ENCODE results near the gene CRY2. TPM values are rescaled to one million over a fixed set of nuclear protein-coding genes. Genes with fewer than 3 reads are reported as not detected.

Gene CRY2
- total RNA-seq, 1 donor from 2014 or later = 54.2 TPM

- Histone ChIP-seq H3K4me3 (no peak overlapping the region), H3K36me3 (no peaks in the 10 kb centered on the region), H3K27ac (no peak overlapping the region), H3K9me3 (no peaks in the 10 kb centered on the region), H3K27me3 (no peaks in the 10 kb centered on the region), H3K4me1 (peaks cover 35% of the 10 kb centered on the region)
- intact Hi-C loops (cut with DNase I) = no loop called here
- no peak for TF ChIP-seq CTCF (IDR thresholded peaks at IDR 0.05)
- no peak for DNase-seq
- ATAC-seq = no peak
Measured at GRCh38 chr11:45802531-45803317, 44.6 kb upstream of the CRY2 start.

GRCh38 chr11:45803971-45804760 is 43.1 kb upstream of the CRY2 start:
- Histone ChIP-seq H3K27ac (peak overlapping the region; percentile 91), H3K27me3 (no peaks in the 10 kb centered on the region), H3K9me3 (no peaks in the 10 kb centered on the region), H3K36me3 (peaks cover 4% of the 10 kb centered on the region), H3K4me1 (peaks cover 40% of the 10 kb centered on the region), H3K4me3 (peak overlapping the region; percentile 78)
- intact Hi-C loops (cut with DNase I) = no loop called here
- DNase-seq (peak; percentile 94), ATAC-seq (peak; percentile 70)
- no peak for TF ChIP-seq CTCF (IDR thresholded peaks at IDR 0.05)

- DNase-seq (peak; percentile 99), ATAC-seq (peak; percentile 97)
- H3K9me3 ChIP-seq = no peaks in the 10 kb centered on the region
- TF ChIP-seq CTCF (IDR thresholded peaks at IDR 0.05) = peak; percentile 15
- peaks cover 40% of the 10 kb centered on the region for H3K4me1 ChIP-seq
- intact Hi-C loops (cut with DNase I) = no loop called here
- peaks cover 7% of the 10 kb centered on the region for H3K36me3 ChIP-seq
- peak within 1 kb of the TSS; percentile 91 for H3K27ac ChIP-seq
- H3K4me3 ChIP-seq = peak within 1 kb of the TSS; percentile 78
- H3K27me3 ChIP-seq = no peaks in the 10 kb centered on the region
Measured at GRCh38 chr11:45804761-45805304, 42.4 kb upstream of the CRY2 start, which contains the start of gene SLC35C1. SLC35C1 (plus strand) TSS chr11:45805149; CDS start chr11:45805802, 653 bp downstream.

- peak overlapping the region; percentile 91 for H3K27ac ChIP-seq
- DNase-seq = peak; percentile 72
- H3K9me3 ChIP-seq = no peaks in the 10 kb centered on the region
- intact Hi-C loops (cut with DNase I) = no loop called here
- peak overlapping the region; percentile 78 for H3K4me3 ChIP-seq
- H3K36me3 ChIP-seq = peaks cover 10% of the 10 kb centered on the region
- H3K4me1 ChIP-seq = peaks cover 40% of the 10 kb centered on the region
- no peak for TF ChIP-seq CTCF (IDR thresholded peaks at IDR 0.05)
- ATAC-seq = peak; percentile 51
- H3K27me3 ChIP-seq = no peaks in the 10 kb centered on the region
Measured at GRCh38 chr11:45805305-45806071, 41.8 kb upstream of the CRY2 start.

All from upper lobe of right lung (tissue), 1 donor.